ENCODE results near the gene TENT4B.

The TENT4B gene

GRCh38 chr16:50259334-50260205 lies 106.5 kb downstream of the TENT4B start:
- H3K27ac ChIP-seq: no peak overlapping the region
- TF ChIP-seq, protein P1, sequence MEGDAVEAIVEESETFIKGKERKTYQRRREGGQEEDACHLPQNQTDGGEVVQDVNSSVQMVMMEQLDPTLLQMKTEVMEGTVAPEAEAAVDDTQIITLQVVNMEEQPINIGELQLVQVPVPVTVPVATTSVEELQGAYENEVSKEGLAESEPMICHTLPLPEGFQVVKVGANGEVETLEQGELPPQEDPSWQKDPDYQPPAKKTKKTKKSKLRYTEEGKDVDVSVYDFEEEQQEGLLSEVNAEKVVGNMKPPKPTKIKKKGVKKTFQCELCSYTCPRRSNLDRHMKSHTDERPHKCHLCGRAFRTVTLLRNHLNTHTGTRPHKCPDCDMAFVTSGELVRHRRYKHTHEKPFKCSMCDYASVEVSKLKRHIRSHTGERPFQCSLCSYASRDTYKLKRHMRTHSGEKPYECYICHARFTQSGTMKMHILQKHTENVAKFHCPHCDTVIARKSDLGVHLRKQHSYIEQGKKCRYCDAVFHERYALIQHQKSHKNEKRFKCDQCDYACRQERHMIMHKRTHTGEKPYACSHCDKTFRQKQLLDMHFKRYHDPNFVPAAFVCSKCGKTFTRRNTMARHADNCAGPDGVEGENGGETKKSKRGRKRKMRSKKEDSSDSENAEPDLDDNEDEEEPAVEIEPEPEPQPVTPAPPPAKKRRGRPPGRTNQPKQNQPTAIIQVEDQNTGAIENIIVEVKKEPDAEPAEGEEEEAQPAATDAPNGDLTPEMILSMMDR (IDR thresholded peaks at IDR 0.05): no peak
- H3K36me3 ChIP-seq: no peaks in the 10 kb centered on the region
- peaks cover 0 to 4% of the 10 kb centered on the region in 2 experiments for H3K4me1 ChIP-seq (ENCODE audit: control insufficient read depth in 1 of 2, insufficient read depth in 1 of 2, low read depth in 1 of 2, low read length in 1 of 2)
- no peak overlapping the region for H3K4me3 ChIP-seq (ENCODE audit: low read depth in 1 of 2, low read length in 1 of 2)
- H3K27me3 ChIP-seq: peaks cover 13% of the 10 kb centered on the region
- no peaks in the 10 kb centered on the region for H3K9me3 ChIP-seq

GRCh38 chr16:50260206-50261159 lies 107.4 kb downstream of the TENT4B start:
- H3K36me3 ChIP-seq: no peaks in the 10 kb centered on the region
- TF ChIP-seq, protein P1 (IDR thresholded peaks at IDR 0.05): no peak
- H3K9me3 ChIP-seq: no peaks in the 10 kb centered on the region
- no peak overlapping the region for H3K27ac ChIP-seq
- H3K27me3 ChIP-seq: peaks cover 13% of the 10 kb centered on the region
- no peak overlapping the region for H3K4me3 ChIP-seq (ENCODE audit: low read depth in 1 of 2, low read length in 1 of 2)
- H3K4me1 ChIP-seq (ENCODE audit: control insufficient read depth in 1 of 2, insufficient read depth in 1 of 2, low read depth in 1 of 2, low read length in 1 of 2): peaks cover 0 to 4% of the 10 kb centered on the region in 2 experiments

GRCh38 chr16:50261160-50261706 lies 108.1 kb downstream of the TENT4B start:
- H3K4me1 ChIP-seq (ENCODE audit: control insufficient read depth in 1 of 2, insufficient read depth in 1 of 2, low read depth in 1 of 2, low read length in 1 of 2): peaks cover 4 to 5% of the 10 kb centered on the region in 2 experiments
- TF ChIP-seq, protein P1 (IDR thresholded peaks at IDR 0.05): no peak
- no peak overlapping the region for H3K27ac ChIP-seq
- no peak overlapping the region for H3K4me3 ChIP-seq (ENCODE audit: low read depth in 1 of 2, low read length in 1 of 2)
- peaks cover 13% of the 10 kb centered on the region for H3K27me3 ChIP-seq
- H3K9me3 ChIP-seq: no peaks in the 10 kb centered on the region
- no peaks in the 10 kb centered on the region for H3K36me3 ChIP-seq

GRCh38 chr16:50261707-50262235 lies 108.7 kb downstream of the TENT4B start:
- peaks cover 9 to 11% of the 10 kb centered on the region in 2 experiments for H3K4me1 ChIP-seq (ENCODE audit: control insufficient read depth in 1 of 2, insufficient read depth in 1 of 2, low read depth in 1 of 2, low read length in 1 of 2)
- TF ChIP-seq, protein P1 (IDR thresholded peaks at IDR 0.05): no peak
- no peak overlapping the region for H3K4me3 ChIP-seq (ENCODE audit: low read depth in 1 of 2, low read length in 1 of 2)
- H3K36me3 ChIP-seq: no peaks in the 10 kb centered on the region
- no peaks in the 10 kb centered on the region for H3K9me3 ChIP-seq
- no peak overlapping the region for H3K27ac ChIP-seq
- peaks cover 13% of the 10 kb centered on the region for H3K27me3 ChIP-seq

Measured in neutrophil (primary cell).